CD4-positive, alpha-beta T cell treated with Interferon gamma for 1 hour (primary cell): Measurements from ENCODE around the gene UNC45A.
A peak's percentile ranks its signal among the peaks of the same experiment; 100 is the strongest.
"Not testable (repeated sequence)": the region's sequence is repeated elsewhere in the genome, so short reads cannot be mapped to it uniquely, and the experiment has no call there.

Experiments
- DNase-seq: peaks from one replicate; pipeline ENCODE4 v3.0.0-alpha.2; 2020

UNC45A gene

GRCh38 chr15:90934949-90935751 lies at the start of gene UNC45A:
Gene UNC45A (plus strand): TSS chr15:90935285. CDS start chr15:90935325, 40 bp downstream.
- DNase-seq: peak; percentile 92

- peak; percentile 75 for DNase-seq
These were observed 49.4 kb upstream of the UNC45A start for GRCh38 chr15:90885432-90886290.

GRCh38 chr15:90886291-90886614 lies 48.8 kb upstream of the UNC45A start:
- DNase-seq: no peak

GRCh38 chr15:90887037-90887481 lies 48.0 kb upstream of the UNC45A start:
- no peak for DNase-seq

- DNase-seq: no peak
These were observed 45.8 kb upstream of the UNC45A start for GRCh38 chr15:90889313-90889730.

- no peak for DNase-seq
These were observed 45.2 kb upstream of the UNC45A start for GRCh38 chr15:90889736-90890456.

GRCh38 chr15:90890839-90891238 lies 44.2 kb upstream of the UNC45A start:
- DNase-seq: no peak

GRCh38 chr15:90891346-90891949 lies 43.6 kb upstream of the UNC45A start:
- DNase-seq: no peak

- DNase-seq: no peak
These were observed 43.1 kb upstream of the UNC45A start for GRCh38 chr15:90892023-90892422.

GRCh38 chr15:90892498-90893174 lies 42.4 kb upstream of the UNC45A start:
- no peak for DNase-seq

GRCh38 chr15:90893175-90894090 lies 41.7 kb upstream of the UNC45A start:
- DNase-seq: no peak

GRCh38 chr15:90895571-90896117 lies 39.4 kb upstream of the UNC45A start:
- DNase-seq: no peak

- DNase-seq: not testable (repeated sequence)
These were observed 37.9 kb upstream of the UNC45A start for GRCh38 chr15:90897131-90897655.

GRCh38 chr15:90901175-90902039 lies 33.7 kb upstream of the UNC45A start:
- no peak for DNase-seq

GRCh38 chr15:90902040-90902839 lies 32.8 kb upstream of the UNC45A start:
- peak; percentile 69 for DNase-seq

GRCh38 chr15:90902840-90903732 lies 32.0 kb upstream of the UNC45A start, which contains the start of gene MAN2A2:
Gene MAN2A2 (plus strand): TSS chr15:90903302. CDS start chr15:90904208, 906 bp downstream.
- DNase-seq: peak; percentile 60
